ENCODE results near the gene PRKACA. TPM values are rescaled to one million over a fixed set of nuclear protein-coding genes. Genes with fewer than 3 reads are reported as not detected.
"Not testable (repeated sequence)": the region's sequence is repeated elsewhere in the genome, so short reads cannot be mapped to it uniquely, and the experiment has no call there.

Gene PRKACA
- total RNA-seq, 1 experiment from 2014 or later = 36.0 TPM

DNA sequence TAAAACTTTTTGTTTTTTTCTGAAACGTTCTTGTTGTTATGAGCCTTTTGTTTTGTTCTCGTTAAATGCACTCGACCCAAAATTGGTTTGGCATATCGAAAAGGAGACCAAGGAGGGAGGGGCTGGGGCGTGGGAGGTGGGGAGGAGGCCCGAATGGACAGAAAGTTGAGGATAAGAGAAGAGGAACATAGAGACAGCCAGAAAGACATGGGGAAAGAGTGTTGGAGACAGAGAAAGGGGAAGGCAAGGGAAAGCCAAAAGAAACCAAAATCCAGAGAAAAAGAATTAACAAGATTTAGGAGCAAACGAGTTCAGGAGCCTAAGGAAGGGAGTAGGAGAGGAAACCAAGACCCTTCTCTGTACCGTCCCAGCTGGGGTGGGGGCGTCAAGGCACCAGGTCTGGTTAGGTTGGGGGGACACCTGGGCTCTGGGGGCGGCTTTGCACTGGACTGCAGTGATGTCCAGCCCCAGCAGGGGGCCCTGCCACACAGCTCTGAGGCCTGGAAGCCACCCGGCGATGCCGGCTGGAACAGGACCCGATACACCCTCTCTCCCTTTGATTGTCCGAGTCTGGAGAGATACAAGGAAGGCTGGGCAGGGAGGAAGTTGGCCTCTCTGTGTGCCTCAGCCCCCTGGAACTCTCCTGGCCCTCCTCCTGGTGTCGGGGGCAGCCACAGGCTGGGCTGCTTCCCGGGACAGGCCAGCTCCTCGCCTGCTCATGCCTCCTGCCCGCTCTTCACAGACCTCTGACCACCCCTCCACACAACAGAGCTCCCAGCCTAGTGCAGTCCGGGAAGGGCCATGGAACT lies 30.4 kb upstream of the PRKACA start:
- DNase-seq (ENCODE audit: low read depth) = peak; percentile 63

- DNase-seq (ENCODE audit: low read depth) = peak; percentile 56
Measured at GRCh38 chr19:14146789-14147216, 29.2 kb upstream of the PRKACA start.

GRCh38 chr19:14146169-14146568 lies 28.6 kb upstream of the PRKACA start:
- not testable (repeated sequence) for DNase-seq (ENCODE audit: low read depth)

- DNase-seq (ENCODE audit: low read depth) = no peak
Measured at GRCh38 chr19:14145381-14145780, 27.8 kb upstream of the PRKACA start.

- DNase-seq (ENCODE audit: low read depth) = no peak
Measured at GRCh38 chr19:14142262-14143190, 25.0 kb upstream of the PRKACA start.

DNA sequence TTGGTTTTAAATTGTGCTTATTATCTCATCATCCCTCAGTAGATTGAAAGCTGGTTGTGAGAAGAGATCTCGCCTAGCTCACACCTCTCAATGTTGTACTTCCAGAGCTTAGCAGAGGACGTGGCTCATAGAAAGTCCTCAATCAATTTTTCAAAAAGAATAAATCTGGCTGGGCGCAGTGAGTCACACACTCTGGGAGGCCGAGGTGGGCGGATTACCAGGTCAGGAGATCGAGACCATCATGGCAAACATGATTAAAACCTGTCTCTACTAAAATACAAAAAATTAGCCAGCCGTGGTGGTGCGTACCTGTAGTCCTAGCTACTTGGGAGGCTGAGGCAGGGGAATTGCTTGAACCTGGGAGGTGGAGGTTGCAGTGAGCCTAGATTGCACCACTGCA lies 23.5 kb upstream of the PRKACA start:
- no peak for DNase-seq (ENCODE audit: low read depth)

- no peak for DNase-seq (ENCODE audit: low read depth)
Measured at GRCh38 chr19:14139944-14140343, 22.4 kb upstream of the PRKACA start.

DNA sequence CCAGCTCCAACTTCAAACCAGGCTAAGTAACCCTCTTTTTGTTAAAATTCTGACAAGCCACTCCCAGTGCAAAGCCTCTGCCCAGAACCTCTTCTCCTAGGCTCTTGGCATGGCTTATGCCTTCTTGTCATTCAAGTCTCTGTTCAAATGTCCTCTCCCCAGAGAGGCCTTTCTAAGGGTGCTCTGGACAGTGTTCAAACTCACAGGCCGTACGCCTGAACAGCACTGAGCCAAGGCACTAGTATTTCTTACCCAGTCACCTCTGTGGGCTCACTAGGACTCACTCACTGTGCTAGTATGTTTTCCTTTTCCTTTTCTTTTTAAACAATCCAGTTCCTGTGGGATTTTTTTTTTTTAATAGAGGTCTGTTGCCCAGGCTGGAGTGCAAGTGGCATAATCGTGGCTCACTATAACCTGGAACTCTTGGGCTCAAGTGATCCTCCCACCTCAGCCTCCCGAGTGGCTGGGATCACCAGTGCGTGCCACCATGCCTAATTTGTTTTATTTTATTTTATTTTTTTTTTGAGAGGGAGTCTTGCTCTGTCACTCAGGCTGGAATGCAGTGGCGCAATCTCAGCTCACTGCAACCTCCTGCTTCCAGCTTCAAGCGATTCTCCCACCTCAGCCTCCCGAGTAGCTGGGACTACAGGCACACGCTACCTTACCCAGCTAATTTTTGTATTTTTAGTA lies 21.2 kb upstream of the PRKACA start:
- DNase-seq (ENCODE audit: low read depth) = peak; percentile 65

DNA sequence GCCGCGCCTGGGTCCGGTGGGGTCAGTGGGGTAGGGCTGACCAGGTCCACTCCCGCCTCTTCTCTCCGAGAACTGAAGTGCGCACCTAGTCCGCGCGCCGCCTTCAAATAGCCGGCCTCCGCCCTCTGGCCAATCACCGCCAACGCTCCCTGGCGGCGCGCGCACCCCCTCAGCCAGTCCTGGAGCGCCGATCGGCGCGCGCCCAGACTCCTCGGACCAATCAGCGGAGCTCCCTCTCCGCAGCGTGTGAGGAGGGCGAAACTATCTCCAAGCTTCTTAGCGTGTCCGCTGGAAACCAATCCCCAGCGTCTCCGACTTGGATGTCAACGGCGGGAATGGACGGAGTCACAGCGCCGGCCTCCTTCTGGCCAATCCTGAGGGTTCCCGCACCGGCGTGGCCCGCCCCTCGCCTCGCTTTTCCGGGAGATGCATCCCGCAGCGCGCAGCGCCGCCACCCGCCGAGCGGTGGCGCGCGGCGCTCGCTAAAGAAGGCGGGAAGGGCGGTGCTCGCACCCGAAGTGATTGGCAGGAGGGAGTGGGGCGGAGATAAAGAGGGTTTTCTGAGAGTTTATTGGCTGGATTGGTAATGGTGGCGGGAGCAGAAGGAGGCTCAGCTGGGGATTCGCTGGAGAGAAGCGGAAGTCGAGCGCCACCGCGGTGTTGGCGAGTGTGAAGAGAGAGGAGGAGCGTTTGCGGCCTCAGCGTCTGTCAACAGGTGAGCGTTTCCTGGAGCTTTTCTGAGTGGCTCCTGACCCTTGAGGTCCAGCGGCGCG lies 19.1 kb upstream of the PRKACA start, which contains the start of gene ASF1B:
ASF1B (minus strand) TSS at position 81 of the 773 bp plus-strand sequence. CDS start 133 bp downstream, outside the sequence.
- DNase-seq (ENCODE audit: low read depth) = peak; percentile 100

GRCh38 chr19:14135985-14136508 lies 18.5 kb upstream of the PRKACA start:
- DNase-seq (ENCODE audit: low read depth) = no peak

DNA sequence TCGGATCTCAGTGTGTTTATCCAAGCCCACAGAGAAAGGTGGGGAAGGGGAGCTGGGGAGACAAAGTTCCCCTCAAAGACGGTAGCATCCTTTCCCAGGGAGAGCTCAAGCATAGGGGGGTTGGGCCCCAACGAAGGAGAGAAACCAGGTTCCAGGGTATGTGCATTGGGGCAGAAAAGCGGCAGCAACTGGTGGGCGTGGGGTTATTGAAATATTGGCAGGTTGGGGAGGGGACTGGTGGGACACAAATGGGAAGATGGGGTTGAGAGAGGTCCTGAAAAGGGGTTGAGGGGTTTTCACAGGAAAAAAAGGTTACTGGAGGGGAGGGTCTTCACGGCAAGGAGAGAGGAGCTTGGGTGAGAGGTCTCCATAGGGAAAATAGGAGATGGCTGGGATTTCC lies 17.8 kb upstream of the PRKACA start:
- DNase-seq (ENCODE audit: low read depth) = no peak

GRCh38 chr19:14127929-14128509 lies 10.5 kb upstream of the PRKACA start:
- DNase-seq (ENCODE audit: low read depth) = no peak

- DNase-seq (ENCODE audit: low read depth) = no peak
Measured at GRCh38 chr19:14127176-14127575, 9.6 kb upstream of the PRKACA start.

DNA sequence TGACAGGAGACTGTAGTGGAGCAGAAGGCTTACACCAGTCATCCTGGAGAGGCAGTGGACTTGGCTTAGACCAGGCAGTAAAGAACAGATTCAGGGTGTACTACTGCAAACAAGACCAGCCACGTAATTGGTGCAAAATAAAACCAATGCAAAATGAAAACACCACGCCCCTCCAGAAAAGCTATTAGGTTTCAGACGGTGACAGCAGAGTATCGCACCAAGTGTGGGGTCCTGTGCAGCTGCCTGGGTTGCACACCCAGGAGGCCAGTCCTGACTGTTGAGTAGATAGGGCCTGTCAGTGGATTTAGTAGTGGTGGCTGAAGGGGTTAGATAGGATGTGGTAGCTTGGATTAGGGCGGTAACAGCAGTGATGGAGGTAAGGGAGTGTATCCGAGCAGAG lies 5.4 kb upstream of the PRKACA start:
- DNase-seq (ENCODE audit: low read depth) = no peak

DNA sequence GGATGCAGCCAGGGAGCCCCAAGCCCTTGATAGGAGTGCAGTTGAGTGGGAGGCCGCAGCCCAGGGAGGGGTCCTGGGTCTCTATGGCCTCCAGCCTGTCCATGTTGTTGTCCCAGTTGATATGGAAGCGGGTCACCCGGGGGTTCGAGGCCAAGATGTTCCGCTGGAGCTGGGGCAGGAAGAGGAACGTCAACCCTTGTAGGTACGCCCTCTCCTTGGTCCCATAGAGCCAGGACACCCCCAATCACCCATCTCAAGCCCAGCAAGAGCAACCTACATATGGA lies 2.9 kb upstream of the PRKACA start:
- no peak for DNase-seq (ENCODE audit: low read depth)

DNA sequence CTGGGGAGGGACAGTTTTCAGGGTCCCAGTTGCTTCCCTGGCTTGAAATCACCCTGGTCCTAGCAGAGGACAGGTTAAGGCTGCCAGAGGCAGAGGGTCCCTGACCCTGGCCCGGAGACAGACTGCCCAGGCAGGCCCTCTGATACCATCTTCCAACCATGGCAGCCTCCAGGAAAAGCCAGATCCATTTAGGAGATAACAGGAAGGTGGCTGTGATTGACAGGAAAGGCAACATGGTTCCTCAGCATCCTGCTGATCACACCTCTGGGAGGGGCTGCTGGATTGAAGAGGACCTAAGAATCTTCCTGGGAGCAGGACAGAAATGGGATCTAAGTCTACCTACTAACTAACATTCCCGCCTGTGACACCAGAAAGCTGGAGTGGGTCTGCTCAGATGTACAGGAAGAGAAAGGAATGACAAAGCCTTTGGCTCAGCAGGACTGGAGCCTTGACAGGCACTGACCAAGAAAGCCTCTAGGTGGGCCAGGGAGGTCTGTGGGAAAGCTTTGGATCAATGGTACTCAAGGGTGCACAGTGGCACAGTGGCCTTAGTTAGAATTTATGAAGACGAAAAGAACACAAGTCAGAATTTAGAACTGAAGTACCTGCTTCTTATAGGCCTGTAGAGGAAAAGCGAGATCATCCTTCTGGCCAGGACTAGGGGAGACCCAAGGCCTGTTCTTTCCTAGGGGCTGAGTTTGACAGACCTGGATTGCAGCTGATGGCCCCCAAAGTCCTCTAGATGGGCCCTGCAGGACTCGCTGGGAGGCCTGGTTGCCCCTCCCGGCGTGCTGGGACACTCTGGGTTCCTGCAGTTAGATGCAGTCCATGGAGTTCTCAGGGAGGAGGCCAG lies 2.3 kb upstream of the PRKACA start:
- no peak for DNase-seq (ENCODE audit: low read depth)

DNA sequence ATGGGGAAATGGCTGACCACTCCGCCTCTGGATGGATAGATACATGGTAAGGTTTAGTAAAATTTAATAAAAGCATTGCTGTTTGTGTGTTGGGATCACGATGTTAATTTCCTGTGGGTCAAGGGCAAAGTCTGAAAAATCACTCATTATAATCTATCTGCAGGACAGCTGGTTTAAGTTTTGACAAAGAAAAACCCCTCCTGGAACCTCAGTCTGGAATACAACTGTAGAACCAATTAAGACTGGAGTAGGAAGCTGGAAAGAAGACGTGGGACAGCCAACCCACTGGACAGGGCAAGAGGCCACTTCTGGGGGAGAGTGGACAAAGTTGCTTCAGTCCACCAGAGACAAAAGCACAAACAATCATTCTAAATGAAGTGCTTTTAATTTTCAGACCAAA lies 1.6 kb upstream of the PRKACA start:
- DNase-seq (ENCODE audit: low read depth) = no peak

- peak; percentile 62 for DNase-seq (ENCODE audit: low read depth)
Measured at GRCh38 chr19:14118165-14119051, 846 bp upstream of the PRKACA start.
